Activated T-cell treated with anti-CD3 and anti-CD28 coated beads for 48 hours (primary cell): ENCODE results near the gene IGFBP3.

Experiments used
- DNase-seq: peaks from one replicate; pipeline ENCODE4 v3.0.0-alpha.2; 2020; ENCODE audit warnings: low read depth

Gene IGFBP3

GRCh38 chr7:45872116-45873034 lies 48.7 kb downstream of the IGFBP3 start:
- DNase-seq, result no peak

GRCh38 chr7:45869426-45869825 lies 51.6 kb downstream of the IGFBP3 start:
- DNase-seq, result no peak

DNA sequence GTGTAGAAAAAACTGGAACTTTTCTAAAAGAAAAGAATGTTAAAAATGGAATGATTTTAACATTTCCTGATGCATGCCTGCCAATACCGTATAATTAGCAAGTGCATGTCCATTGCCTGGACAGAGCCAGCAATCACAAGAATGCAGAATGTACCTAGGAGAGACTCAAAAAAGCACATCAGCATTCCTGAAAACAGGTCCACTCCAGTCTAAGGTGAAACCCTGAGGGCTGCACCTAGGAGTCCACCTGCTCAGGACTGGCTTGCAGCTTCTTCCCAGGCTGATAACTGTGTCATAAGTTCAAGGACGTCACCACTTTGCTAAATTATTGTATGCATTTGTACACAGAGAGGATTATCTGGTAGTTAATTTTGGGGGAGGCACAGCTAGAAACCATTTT lies 53.6 kb downstream of the IGFBP3 start:
- DNase-seq, result no peak

GRCh38 chr7:45865594-45866410 lies 55.3 kb downstream of the IGFBP3 start:
- DNase-seq, result no peak

- DNase-seq, result no peak
These were observed 57.4 kb downstream of the IGFBP3 start for GRCh38 chr7:45863715-45864114.
